Measurements from ENCODE around the gene HDAC4. TPM values are rescaled to one million over a fixed set of nuclear protein-coding genes. Genes with fewer than 3 reads are reported as not detected.

HDAC4 gene
- polyA plus RNA-seq, 1 experiment = 4.4 TPM

DNA sequence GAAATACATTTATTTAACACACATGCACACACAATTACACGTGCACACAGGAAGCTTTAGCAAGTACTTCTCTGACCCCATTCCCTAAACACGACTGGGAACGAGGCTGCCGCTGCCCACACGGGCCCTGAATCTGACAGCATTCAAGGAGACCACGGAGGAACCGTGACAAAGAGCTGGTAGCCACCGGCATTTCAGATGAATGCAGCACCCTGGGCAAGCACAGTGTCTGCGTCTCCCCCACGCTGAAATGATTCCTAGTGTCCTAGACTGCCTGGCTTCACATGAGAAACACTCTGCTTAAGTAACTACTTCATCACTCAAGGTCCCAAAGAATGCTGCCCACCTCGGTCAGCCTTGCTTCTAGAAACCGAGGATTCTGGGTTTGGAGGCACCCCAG lies 95.0 kb downstream of the HDAC4 start:
- ChIA-PET CTCF (interaction anchor here (1.3 kb wide), 1 partner anchor 85 kb away, joined by 3 read pairs; no protein-coding TSS in a partner anchor), POLR2A (no interaction called here)
- H3K36me3 ChIP-seq (ENCODE audit: control insufficient read depth, insufficient read depth, low read length) = peaks cover 3% of the 10 kb centered on the region; the same call in 1 of the 2 replicates
- H3K27me3 ChIP-seq (ENCODE audit: control insufficient read depth, insufficient read depth, low read length) = no peaks in the 10 kb centered on the region
- no peak overlapping the region for H3K4me3 ChIP-seq (ENCODE audit: low read depth, low read length)
- no peak for DNase-seq (ENCODE audit: low read depth)
- TF ChIP-seq, protein P1, sequence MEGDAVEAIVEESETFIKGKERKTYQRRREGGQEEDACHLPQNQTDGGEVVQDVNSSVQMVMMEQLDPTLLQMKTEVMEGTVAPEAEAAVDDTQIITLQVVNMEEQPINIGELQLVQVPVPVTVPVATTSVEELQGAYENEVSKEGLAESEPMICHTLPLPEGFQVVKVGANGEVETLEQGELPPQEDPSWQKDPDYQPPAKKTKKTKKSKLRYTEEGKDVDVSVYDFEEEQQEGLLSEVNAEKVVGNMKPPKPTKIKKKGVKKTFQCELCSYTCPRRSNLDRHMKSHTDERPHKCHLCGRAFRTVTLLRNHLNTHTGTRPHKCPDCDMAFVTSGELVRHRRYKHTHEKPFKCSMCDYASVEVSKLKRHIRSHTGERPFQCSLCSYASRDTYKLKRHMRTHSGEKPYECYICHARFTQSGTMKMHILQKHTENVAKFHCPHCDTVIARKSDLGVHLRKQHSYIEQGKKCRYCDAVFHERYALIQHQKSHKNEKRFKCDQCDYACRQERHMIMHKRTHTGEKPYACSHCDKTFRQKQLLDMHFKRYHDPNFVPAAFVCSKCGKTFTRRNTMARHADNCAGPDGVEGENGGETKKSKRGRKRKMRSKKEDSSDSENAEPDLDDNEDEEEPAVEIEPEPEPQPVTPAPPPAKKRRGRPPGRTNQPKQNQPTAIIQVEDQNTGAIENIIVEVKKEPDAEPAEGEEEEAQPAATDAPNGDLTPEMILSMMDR (IDR thresholded peaks at IDR 0.05; ENCODE audit: insufficient read depth, low read depth, low read length) = no peak

DNA sequence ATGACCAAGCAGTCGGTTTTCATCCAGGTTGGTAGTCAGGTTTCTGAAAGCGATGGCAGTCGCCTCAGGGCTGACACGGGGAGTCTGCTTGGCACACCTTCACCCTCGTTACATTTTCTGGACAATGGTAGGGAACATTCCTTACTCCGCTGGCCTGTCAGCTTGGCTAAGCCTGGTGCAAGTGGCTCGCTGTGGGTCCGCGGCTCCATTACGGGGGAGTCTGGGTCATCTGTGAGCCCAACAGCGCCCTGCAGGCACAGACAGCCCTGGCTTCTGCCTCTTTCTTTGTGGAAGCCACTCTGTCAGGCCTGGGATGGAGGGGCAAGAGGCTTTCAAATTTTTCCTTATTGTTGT lies 95.6 kb downstream of the HDAC4 start:
- no peak overlapping the region for H3K4me3 ChIP-seq (ENCODE audit: low read depth, low read length)
- peaks cover 3% of the 10 kb centered on the region; the same call in 1 of the 2 replicates for H3K36me3 ChIP-seq (ENCODE audit: control insufficient read depth, insufficient read depth, low read length)
- ChIA-PET POLR2A (no interaction called here), CTCF (interaction anchor here (1.3 kb wide), 1 partner anchor 86 kb away, joined by 3 read pairs; no protein-coding TSS in a partner anchor)
- DNase-seq (ENCODE audit: low read depth) = no peak
- H3K27me3 ChIP-seq (ENCODE audit: control insufficient read depth, insufficient read depth, low read length) = no peaks in the 10 kb centered on the region
- TF ChIP-seq, protein P1 (IDR thresholded peaks at IDR 0.05; ENCODE audit: insufficient read depth, low read depth, low read length) = no peak

DNA sequence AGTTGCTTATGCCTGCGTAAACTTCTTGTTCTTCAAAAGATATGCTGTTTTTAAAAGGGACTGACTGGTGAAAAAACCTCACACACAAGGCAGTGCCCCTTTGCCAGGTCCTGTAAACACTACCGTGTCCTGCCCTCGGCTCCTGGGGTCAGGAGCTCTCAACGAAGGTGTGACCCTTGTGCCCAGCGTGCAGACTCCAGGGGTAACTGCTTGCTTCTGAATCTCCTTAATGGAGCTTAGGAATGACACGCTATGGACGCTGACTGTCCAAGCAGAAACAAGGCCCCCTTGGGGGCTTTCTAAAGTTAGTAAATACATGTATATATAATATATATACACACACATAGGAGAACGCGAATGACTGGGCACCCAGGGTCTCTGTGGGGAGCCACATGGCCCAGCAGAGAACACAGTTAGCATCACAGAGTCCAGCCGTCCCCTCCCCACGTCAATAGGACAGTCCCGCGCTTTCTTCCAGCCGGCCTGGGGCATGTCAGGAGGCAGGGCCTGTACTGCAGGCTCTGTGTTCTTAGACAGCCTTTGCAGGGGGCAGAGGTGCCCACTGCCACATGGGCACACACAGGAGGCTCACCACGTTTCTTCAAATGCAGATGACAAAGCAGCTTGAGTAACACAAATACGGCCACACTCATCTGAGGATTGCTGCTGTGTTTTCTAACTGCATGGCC lies 96.1 kb downstream of the HDAC4 start:
- ChIA-PET CTCF (interaction anchor here (0.8 kb wide), 1 partner anchor 9 kb away, joined by 3 read pairs; no protein-coding TSS in a partner anchor), POLR2A (no interaction called here)
- TF ChIP-seq, protein P1 (IDR thresholded peaks at IDR 0.05; ENCODE audit: insufficient read depth, low read depth, low read length) = no peak
- Histone ChIP-seq H3K36me3 (ENCODE audit: control insufficient read depth, insufficient read depth, low read length) (peaks cover 3% of the 10 kb centered on the region; the same call in 1 of the 2 replicates), H3K4me3 (ENCODE audit: low read depth, low read length) (no peak overlapping the region), H3K27me3 (ENCODE audit: control insufficient read depth, insufficient read depth, low read length) (no peaks in the 10 kb centered on the region)
- DNase-seq (ENCODE audit: low read depth) = no peak

DNA sequence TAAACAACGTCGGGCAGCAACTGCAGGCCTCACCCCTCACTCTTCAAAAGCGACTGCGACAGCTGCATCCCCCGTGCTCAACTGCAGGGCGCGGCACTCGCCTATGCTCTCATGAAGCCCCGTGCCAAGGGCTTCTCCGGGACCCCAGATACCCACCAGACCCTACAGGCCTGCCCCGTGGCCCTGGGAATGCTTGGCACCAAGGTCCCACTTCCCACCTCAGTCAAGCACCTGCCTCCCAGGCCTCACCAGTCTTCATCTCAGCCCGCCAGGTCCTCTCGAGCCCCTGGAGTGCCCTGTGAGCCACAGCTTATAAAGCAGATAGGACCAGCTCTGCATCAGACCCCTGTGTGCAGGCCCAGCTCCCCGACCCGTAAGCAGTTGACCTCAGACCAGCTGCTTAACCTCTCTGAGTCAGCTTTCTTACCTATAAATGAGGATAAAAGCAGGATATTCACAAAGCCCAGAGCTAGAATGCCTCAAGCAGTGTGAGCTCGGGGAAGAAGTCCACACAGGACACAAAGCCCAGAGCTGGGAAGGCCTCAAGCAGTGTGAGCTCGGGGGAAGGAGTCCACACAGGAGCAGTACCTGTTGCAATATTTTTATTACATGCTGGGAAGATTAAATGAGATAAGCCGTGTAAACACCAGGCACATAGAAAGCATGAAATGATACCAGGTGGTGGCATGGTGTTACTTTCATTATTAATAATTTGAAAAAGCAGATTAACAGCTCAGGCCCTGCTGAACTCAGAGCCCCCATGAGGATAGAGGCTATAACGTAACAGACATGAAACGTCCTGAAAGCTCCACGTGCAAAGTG lies 96.9 kb downstream of the HDAC4 start:
- CTCF ChIA-PET = interaction anchor here (0.8 kb wide), 1 partner anchor 8 kb away, joined by 3 read pairs; no protein-coding TSS in a partner anchor
- Histone ChIP-seq H3K36me3 (ENCODE audit: control insufficient read depth, insufficient read depth, low read length) (peaks cover 3% of the 10 kb centered on the region; the same call in 1 of the 2 replicates), H3K27me3 (ENCODE audit: control insufficient read depth, insufficient read depth, low read length) (no peaks in the 10 kb centered on the region), H3K4me3 (ENCODE audit: low read depth, low read length) (no peak overlapping the region)
- TF ChIP-seq, protein P1 (IDR thresholded peaks at IDR 0.05; ENCODE audit: insufficient read depth, low read depth, low read length) = no peak
- DNase-seq (ENCODE audit: low read depth) = no peak
- POLR2A ChIA-PET = no interaction called here
